WTC11 (cell line): ENCODE measurements around the gene PELI3. TPM values are rescaled to one million over a fixed set of nuclear protein-coding genes. Genes with fewer than 3 reads are reported as not detected.

Experiments
- ATF6 ChIP-seq: sonication (generic); formaldehyde crosslinking; IDR thresholded peaks from 2 replicates; pipeline ENCODE4 v1.8.1; 2023; ENCODE audit warnings: mild to moderate bottlenecking, missing genetic modification reagents
- CBFB ChIP-seq: sonication (generic); formaldehyde crosslinking; IDR thresholded peaks from 2 replicates; pipeline ENCODE4 v1.8.1; 2022; ENCODE audit warnings: mild to moderate bottlenecking, low read depth, missing genetic modification reagents
- CTCF ChIP-seq: fragments of 200-600 bp; IDR thresholded peaks from 2 replicates; pipeline ENCODE4 v1.8.0; 2022; ENCODE audit warnings: antibody characterized with exemption
- EMX1 ChIP-seq: fragments of 250-450 bp; sonication (Bioruptor Pico); IDR thresholded peaks from 2 replicates; pipeline ENCODE4 v1.8.0; 2021; ENCODE audit warnings: mild to moderate bottlenecking
- GRHL2 ChIP-seq: fragments of 250-450 bp; sonication (Bioruptor Pico); IDR thresholded peaks from 2 replicates; pipeline ENCODE4 v1.8.0; 2022; ENCODE audit warnings: mild to moderate bottlenecking, moderate library complexity; ENCODE audit not compliant: insufficient replicate concordance, severe bottlenecking
- IRF2 ChIP-seq: sonication (generic); formaldehyde crosslinking; IDR thresholded peaks from 2 replicates; pipeline ENCODE4 v1.8.0; 2022; ENCODE audit warnings: low read depth, missing genetic modification reagents, borderline replicate concordance
- KAT7 ChIP-seq: sonication (generic); formaldehyde crosslinking; IDR thresholded peaks from 2 replicates; pipeline ENCODE4 v1.8.1; 2023; ENCODE audit warnings: missing genetic modification reagents, mild to moderate bottlenecking, borderline replicate concordance
- NFYB ChIP-seq: sonication (generic); formaldehyde crosslinking; conservative IDR thresholded peaks from 2 replicates; pipeline ENCODE4 v1.8.0; 2022; ENCODE audit warnings: low read depth, missing genetic modification reagents
- PRDM15 ChIP-seq: sonication (generic); formaldehyde crosslinking; IDR thresholded peaks from 2 replicates; pipeline ENCODE4 v1.8.0; 2022; ENCODE audit warnings: missing genetic modification reagents
- RORB ChIP-seq: fragments of 250-450 bp; sonication (Bioruptor Pico); IDR thresholded peaks from 2 replicates; pipeline ENCODE4 v1.9.0; 2021; ENCODE audit warnings: mild to moderate bottlenecking
- TP53 ChIP-seq: sonication (generic); formaldehyde crosslinking; IDR thresholded peaks from 2 replicates; pipeline ENCODE4 v1.8.1; 2023; ENCODE audit warnings: mild to moderate bottlenecking, missing genetic modification reagents
- USF2 ChIP-seq: sonication (generic); formaldehyde crosslinking; IDR thresholded peaks from 2 replicates; pipeline ENCODE4 v1.8.1; 2023; ENCODE audit warnings: mild to moderate bottlenecking, missing genetic modification reagents, moderate library complexity
- ZBTB21 ChIP-seq: sonication (generic); formaldehyde crosslinking; IDR thresholded peaks from 2 replicates; pipeline ENCODE4 v1.8.1; 2023; ENCODE audit warnings: mild to moderate bottlenecking, missing genetic modification reagents, borderline replicate concordance
- ZNF219 ChIP-seq: sonication (generic); formaldehyde crosslinking; IDR thresholded peaks from 2 replicates; pipeline ENCODE4 v1.8.0; 2023; ENCODE audit warnings: missing genetic modification reagents, mild to moderate bottlenecking, borderline replicate concordance
- ZNF396 ChIP-seq: fragments of 250-450 bp; sonication (Bioruptor Pico); IDR thresholded peaks from 2 replicates; pipeline ENCODE4 v1.8.0; 2021; ENCODE audit warnings: mild to moderate bottlenecking, moderate library complexity, borderline replicate concordance
- ZNF532 ChIP-seq: fragments of 250-450 bp; sonication (Bioruptor Pico); IDR thresholded peaks from 2 replicates; pipeline ENCODE4 v1.9.0; 2021; ENCODE audit warnings: mild to moderate bottlenecking, borderline replicate concordance
- total RNA-seq: library from RNA; stranded (reverse); gene quantifications from 3 replicates; pipeline ENCODE4 v1.2.3, GENCODE V29; 2021
- TF ChIP-seq, protein P1 (sequence below): sonication (generic); formaldehyde crosslinking; IDR thresholded peaks from 2 replicates; pipeline ENCODE4 v1.8.1; 2023; ENCODE audit warnings: mild to moderate bottlenecking, missing genetic modification reagents, moderate library complexity
- TF ChIP-seq, protein P2 (sequence below): fragments of 250-450 bp; sonication (Bioruptor Pico); conservative IDR thresholded peaks from 2 replicates; pipeline ENCODE4 v1.9.0; 2021; ENCODE audit warnings: mild to moderate bottlenecking
- TF ChIP-seq, protein P3 (sequence below): fragments of 250-450 bp; sonication (Bioruptor Pico); IDR thresholded peaks from 2 replicates; pipeline ENCODE4 v1.9.0; 2021; ENCODE audit warnings: mild to moderate bottlenecking

PELI3 gene
- total RNA-seq, 1 experiment from 2014 or later, result 7.8 TPM

DNA sequence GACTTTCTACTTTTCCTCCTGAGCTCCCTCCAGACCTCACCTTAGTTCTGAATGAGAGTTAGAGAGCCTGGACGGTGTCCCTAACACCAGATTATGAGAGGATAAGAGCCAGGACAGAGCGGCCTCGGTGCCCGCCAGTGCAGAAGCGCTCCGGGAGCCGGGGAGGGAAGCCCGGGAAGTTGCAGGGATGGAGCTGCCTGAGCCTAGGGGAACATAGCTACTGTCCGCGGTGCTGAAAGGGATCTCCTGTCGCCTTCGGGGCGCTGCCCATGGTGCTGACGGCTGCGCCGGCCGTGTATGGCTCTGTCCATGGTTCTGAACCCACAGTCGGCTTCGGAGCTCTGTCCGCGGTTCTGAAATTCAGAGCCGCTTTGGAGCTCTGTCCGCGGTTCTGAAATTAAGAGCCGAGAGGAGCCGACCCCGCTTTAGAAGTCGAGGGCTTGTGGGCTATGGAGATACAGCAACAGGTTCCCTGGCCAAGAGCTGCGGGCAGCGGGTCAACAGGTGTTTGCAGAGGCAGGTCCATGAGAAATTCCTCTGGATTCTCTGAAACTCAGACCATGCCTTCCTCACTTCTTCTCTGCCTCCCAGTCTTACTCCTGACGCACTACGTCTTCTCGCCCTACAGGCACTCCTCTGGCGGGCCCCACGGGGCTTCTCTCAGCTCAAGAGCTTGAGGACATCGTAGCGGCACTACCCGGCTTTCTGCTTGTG is 45.1 kb upstream of the PELI3 start (continued):
- TF ChIP-seq IRF2 (peak; percentile 100), KAT7 (CRISPR knock-in tag) (peak; percentile 100), PRDM15 (CRISPR knock-in tag) (peak; percentile 96), ATF6 (CRISPR knock-in tag) (peak; percentile 100), GRHL2 (peak; percentile 81), CTCF (no peak), USF2 (CRISPR knock-in tag) (peak; percentile 92), ZNF396 (CRISPR knock-in tag) (peak; percentile 100), ZBTB21 (CRISPR knock-in tag) (peak; percentile 100), CBFB (CRISPR knock-in tag) (peak; percentile 100), TP53 (peak; percentile 100), ZNF219 (CRISPR knock-in tag) (peak; percentile 100), NFYB (CRISPR knock-in tag) (peak; percentile 97), RORB (CRISPR knock-in tag) (peak; percentile 93), ZNF532 (CRISPR knock-in tag) (peak; percentile 99), EMX1 (peak; percentile 99)
- TF ChIP-seq, protein P1, sequence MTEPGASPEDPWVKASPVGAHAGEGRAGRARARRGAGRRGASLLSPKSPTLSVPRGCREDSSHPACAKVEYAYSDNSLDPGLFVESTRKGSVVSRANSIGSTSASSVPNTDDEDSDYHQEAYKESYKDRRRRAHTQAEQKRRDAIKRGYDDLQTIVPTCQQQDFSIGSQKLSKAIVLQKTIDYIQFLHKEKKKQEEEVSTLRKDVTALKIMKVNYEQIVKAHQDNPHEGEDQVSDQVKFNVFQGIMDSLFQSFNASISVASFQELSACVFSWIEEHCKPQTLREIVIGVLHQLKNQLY (CRISPR knock-in tag), result peak; percentile 100
- TF ChIP-seq, protein P2, sequence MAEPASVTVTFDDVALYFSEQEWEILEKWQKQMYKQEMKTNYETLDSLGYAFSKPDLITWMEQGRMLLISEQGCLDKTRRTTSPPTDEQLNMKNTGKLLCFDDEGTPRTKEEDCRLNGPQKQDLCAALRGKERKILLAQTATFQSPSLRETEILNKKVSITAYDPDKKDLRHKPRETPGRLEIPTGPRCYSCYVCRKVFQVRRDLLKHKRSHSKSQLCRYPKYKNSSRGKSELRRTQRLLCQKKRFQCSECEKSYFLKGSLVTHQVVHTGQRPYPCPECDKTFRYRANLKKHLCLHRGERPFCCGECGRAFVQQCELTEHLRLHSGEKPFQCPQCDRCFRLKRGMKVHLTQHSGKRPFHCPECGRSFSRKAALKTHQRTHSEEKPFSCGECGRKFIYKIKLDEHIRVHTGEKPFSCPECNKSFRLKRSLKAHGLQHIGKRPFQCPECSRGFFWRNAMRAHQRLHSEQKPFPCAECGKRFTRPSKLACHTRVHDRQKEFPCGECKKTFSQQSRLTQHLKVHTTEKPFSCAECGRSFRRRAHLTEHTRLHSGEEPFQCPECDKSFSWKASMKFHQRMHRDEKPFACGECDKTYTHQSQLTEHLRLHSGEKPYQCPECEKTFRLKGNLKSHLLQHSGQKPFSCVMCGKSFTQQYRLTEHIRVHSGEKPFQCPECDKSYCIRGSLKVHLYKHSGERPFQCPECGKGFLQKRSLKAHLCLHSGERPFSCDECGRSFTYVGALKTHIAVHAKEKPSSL (CRISPR knock-in tag), result peak; percentile 98
- TF ChIP-seq, protein P3, sequence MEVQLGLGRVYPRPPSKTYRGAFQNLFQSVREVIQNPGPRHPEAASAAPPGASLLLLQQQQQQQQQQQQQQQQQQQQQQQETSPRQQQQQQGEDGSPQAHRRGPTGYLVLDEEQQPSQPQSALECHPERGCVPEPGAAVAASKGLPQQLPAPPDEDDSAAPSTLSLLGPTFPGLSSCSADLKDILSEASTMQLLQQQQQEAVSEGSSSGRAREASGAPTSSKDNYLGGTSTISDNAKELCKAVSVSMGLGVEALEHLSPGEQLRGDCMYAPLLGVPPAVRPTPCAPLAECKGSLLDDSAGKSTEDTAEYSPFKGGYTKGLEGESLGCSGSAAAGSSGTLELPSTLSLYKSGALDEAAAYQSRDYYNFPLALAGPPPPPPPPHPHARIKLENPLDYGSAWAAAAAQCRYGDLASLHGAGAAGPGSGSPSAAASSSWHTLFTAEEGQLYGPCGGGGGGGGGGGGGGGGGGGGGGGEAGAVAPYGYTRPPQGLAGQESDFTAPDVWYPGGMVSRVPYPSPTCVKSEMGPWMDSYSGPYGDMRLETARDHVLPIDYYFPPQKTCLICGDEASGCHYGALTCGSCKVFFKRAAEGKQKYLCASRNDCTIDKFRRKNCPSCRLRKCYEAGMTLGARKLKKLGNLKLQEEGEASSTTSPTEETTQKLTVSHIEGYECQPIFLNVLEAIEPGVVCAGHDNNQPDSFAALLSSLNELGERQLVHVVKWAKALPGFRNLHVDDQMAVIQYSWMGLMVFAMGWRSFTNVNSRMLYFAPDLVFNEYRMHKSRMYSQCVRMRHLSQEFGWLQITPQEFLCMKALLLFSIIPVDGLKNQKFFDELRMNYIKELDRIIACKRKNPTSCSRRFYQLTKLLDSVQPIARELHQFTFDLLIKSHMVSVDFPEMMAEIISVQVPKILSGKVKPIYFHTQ (CRISPR knock-in tag), result peak; percentile 99
